HUES64 (cell line): ENCODE data around the gene ZFPM1.

ENCODE experiments used
- H3K27ac ChIP-seq: 2 replicates; pipeline ENCODE4 v1.7.0; 2013; ENCODE audit warnings: low read depth, low read length, inconsistent platforms
- H3K27me3 ChIP-seq: 2 replicates; pipeline ENCODE4 v1.6.1; 2013; ENCODE audit warnings: mild to moderate bottlenecking, low read length; ENCODE audit not compliant: insufficient read depth
- H3K36me3 ChIP-seq: 2 replicates; pipeline ENCODE4 v1.6.1; 2013; ENCODE audit warnings: mild to moderate bottlenecking, low read length; ENCODE audit not compliant: insufficient read depth
- H3K4me1 ChIP-seq: 2 replicates; pipeline ENCODE4 v1.6.1; 2013; ENCODE audit warnings: mild to moderate bottlenecking, low read length, moderate library complexity; ENCODE audit not compliant: insufficient read depth
- H3K4me3 ChIP-seq: 2 replicates; pipeline ENCODE4 v1.5.1; 2013; ENCODE audit warnings: mild to moderate bottlenecking, low read length, moderate library complexity
- H3K9ac ChIP-seq: 2 replicates; pipeline ENCODE4 v1.6.1; 2013; ENCODE audit warnings: mild to moderate bottlenecking, low read depth, low read length
- H3K9me3 ChIP-seq: 2 replicates; pipeline ENCODE4 v1.6.1; 2013; ENCODE audit warnings: low read depth, low read length; ENCODE audit not compliant: insufficient read depth
- WGBS: fragments of 150-250, 120-280 bp; methylation state at CpG from one replicate; pipeline ENCODE4 v1.1.7; 2013; ENCODE audit warnings: missing lambda C conversion rate; 5-methylcytosine and 5-hydroxymethylcytosine counted together

Gene ZFPM1

GRCh38 chr16:88531931-88532433 lies 78.9 kb downstream of the ZFPM1 start:
- no peak overlapping the region for H3K4me3 ChIP-seq
- no peak overlapping the region for H3K27ac ChIP-seq
- H3K9ac ChIP-seq: no peak overlapping the region
- H3K4me1 ChIP-seq: no peaks in the 10 kb centered on the region
- H3K27me3 ChIP-seq: no peaks in the 10 kb centered on the region
- no peaks in the 10 kb centered on the region for H3K9me3 ChIP-seq
- H3K36me3 ChIP-seq: no peaks in the 10 kb centered on the region
- WGBS: 94% methylated on average over 34 of the region's 34 CpGs

DNA sequence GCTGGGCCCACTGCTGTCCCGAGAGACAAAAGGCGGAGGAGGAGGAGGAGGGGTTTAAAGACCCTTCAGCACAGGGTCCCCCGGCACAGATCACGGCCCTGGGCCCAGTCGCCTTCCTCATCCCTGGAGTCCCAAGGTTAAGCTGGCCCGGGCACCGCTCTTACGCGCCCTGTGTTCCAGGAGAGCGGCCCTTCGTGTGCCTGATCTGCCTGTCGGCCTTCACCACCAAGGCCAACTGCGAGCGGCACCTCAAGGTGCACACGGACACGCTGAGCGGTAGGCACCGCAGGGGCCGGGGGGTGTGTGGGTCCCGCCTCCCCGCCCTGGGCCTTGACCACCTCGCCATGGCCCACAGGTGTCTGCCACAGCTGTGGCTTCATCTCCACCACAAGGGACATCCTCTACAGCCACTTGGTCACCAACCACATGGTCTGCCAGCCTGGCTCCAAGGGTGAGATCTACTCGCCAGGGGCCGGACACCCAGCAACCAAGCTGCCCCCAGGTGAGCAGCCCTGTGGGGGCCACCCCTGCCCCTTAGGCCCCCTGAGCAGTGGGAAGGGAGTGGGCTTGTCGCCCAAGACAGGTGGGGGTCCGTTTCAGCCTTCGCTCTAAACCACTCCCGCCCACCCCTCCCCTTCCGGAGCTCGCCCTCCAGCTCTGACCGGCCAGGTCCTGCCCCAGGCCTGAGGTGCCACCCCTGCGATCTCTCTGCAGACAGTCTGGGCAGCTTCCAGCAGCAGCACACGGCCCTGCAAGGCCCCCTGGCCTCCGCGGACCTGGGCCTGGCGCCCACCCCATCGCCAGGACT lies 79.6 kb downstream of the ZFPM1 start:
- H3K36me3 ChIP-seq: no peaks in the 10 kb centered on the region
- no peaks in the 10 kb centered on the region for H3K9me3 ChIP-seq
- WGBS: 84% methylated on average over 37 of the region's 37 CpGs
- H3K4me3 ChIP-seq: peak overlapping the region; percentile 87
- no peaks in the 10 kb centered on the region for H3K4me1 ChIP-seq
- no peaks in the 10 kb centered on the region for H3K27me3 ChIP-seq
- H3K9ac ChIP-seq: peak overlapping the region; percentile 52; the same call in 1 of the 2 replicates
- H3K27ac ChIP-seq: no peak overlapping the region

DNA sequence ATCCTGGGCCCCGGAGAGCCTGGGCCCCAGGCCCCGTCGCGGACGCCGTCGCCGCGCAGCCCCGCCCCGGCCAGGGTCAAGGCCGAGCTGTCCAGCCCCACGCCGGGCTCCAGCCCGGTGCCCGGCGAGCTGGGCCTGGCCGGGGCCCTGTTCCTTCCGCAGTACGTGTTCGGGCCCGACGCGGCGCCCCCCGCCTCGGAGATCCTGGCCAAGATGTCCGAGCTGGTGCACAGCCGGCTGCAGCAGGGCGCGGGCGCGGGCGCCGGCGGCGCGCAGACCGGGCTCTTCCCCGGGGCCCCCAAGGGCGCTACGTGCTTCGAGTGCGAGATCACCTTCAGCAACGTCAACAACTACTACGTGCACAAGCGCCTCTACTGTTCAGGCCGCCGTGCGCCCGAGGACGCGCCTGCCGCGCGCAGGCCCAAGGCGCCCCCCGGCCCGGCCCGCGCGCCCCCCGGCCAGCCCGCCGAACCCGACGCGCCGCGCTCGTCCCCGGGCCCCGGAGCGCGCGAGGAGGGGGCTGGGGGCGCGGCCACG lies 80.4 kb downstream of the ZFPM1 start:
- no peaks in the 10 kb centered on the region for H3K36me3 ChIP-seq
- no peak overlapping the region; the same call in 1 of the 2 replicates for H3K27ac ChIP-seq
- WGBS: 3% methylated on average over 79 of the region's 79 CpGs
- no peaks in the 10 kb centered on the region for H3K4me1 ChIP-seq
- no peaks in the 10 kb centered on the region for H3K9me3 ChIP-seq
- H3K27me3 ChIP-seq: no peaks in the 10 kb centered on the region
- H3K4me3 ChIP-seq: peak overlapping the region; percentile 87
- peak overlapping the region; percentile 52; the same call in 1 of the 2 replicates for H3K9ac ChIP-seq

DNA sequence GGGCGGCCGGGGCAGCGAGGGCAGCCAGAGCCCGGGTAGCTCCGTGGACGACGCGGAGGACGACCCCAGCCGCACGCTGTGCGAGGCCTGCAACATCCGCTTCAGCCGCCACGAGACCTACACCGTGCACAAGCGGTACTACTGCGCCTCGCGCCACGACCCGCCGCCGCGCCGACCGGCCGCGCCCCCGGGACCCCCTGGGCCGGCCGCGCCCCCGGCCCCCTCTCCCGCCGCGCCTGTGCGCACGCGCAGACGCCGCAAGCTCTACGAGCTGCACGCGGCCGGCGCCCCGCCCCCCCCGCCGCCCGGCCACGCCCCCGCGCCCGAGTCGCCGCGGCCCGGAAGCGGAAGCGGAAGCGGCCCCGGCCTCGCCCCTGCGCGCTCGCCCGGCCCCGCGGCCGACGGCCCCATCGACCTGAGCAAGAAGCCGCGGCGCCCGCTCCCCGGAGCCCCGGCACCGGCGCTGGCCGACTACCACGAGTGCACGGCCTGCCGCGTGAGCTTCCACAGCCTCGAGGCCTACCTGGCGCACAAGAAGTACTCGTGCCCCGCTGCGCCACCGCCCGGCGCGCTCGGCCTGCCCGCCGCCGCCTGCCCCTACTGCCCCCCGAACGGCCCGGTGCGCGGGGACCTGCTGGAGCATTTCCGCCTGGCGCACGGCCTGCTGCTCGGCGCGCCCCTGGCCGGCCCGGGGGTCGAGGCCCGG lies 81.0 kb downstream of the ZFPM1 start:
- H3K4me1 ChIP-seq: no peaks in the 10 kb centered on the region
- peak overlapping the region; percentile 90 for H3K9ac ChIP-seq
- H3K4me3 ChIP-seq: peak overlapping the region; percentile 87
- no peaks in the 10 kb centered on the region for H3K9me3 ChIP-seq
- no peaks in the 10 kb centered on the region for H3K36me3 ChIP-seq
- peak overlapping the region; percentile 80; the same call in 1 of the 2 replicates for H3K27ac ChIP-seq
- WGBS: under 1% methylated on average over 114 of the region's 114 CpGs
- H3K27me3 ChIP-seq: no peaks in the 10 kb centered on the region

DNA sequence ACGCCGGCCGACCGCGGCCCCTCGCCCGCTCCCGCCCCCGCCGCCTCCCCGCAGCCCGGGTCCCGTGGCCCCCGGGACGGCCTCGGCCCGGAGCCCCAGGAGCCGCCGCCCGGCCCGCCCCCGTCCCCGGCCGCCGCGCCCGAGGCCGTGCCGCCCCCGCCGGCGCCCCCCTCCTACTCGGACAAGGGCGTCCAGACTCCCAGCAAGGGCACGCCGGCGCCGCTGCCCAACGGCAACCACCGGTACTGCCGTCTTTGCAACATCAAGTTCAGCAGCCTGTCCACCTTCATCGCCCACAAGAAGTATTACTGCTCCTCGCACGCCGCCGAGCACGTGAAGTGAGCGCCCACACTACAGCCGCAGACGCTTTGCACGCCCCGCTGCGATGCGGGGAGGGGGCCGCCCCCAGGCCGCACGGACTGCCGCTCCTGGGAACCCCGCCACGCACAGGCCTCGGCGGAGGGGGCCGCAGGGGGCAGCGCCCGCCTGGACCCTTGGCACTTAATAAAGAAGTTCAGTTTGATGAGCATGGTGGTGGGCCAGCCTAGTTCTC lies 81.6 kb downstream of the ZFPM1 start:
- Histone ChIP-seq H3K36me3 (no peaks in the 10 kb centered on the region), H3K27ac (no peak overlapping the region; the same call in 1 of the 2 replicates), H3K9ac (peak overlapping the region; percentile 90; the same call in 1 of the 2 replicates), H3K27me3 (no peaks in the 10 kb centered on the region), H3K4me3 (peak overlapping the region; percentile 87), H3K4me1 (no peaks in the 10 kb centered on the region), H3K9me3 (no peaks in the 10 kb centered on the region)
- WGBS: 9% methylated on average over 61 of the region's 65 CpGs

GRCh38 chr16:88535191-88535856 lies 82.2 kb downstream of the ZFPM1 start:
- Histone ChIP-seq H3K9ac (peak overlapping the region; percentile 41; the same call in 1 of the 2 replicates), H3K4me1 (no peaks in the 10 kb centered on the region), H3K27me3 (no peaks in the 10 kb centered on the region), H3K4me3 (peak overlapping the region; percentile 51), H3K9me3 (no peaks in the 10 kb centered on the region), H3K27ac (no peak overlapping the region), H3K36me3 (no peaks in the 10 kb centered on the region)
- 89% methylated on average over 22 of the region's 22 CpGs for WGBS

DNA sequence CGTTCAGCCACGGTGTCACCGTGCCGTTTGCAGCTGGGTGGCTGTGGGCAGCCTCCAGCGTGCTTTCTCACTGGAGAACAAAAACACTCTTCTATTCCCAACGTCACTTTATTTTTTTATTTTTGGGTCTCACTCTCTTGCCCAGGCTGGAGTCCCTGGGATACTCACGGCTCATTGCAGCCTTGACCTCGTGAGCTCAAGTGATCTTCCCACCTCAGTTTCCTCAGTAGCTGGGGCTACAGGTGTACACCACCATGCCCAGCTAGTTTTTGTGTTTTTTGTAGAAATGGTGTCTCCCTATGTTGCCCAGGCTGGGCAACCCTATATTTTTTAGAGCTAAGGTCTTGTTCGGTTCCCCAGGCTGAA lies 82.8 kb downstream of the ZFPM1 start:
- no peaks in the 10 kb centered on the region for H3K4me1 ChIP-seq
- no peak overlapping the region for H3K4me3 ChIP-seq
- no peaks in the 10 kb centered on the region for H3K9me3 ChIP-seq
- H3K9ac ChIP-seq: no peak overlapping the region
- H3K27ac ChIP-seq: no peak overlapping the region
- 96% methylated on average over 9 of the region's 9 CpGs for WGBS
- H3K27me3 ChIP-seq: no peaks in the 10 kb centered on the region
- no peaks in the 10 kb centered on the region for H3K36me3 ChIP-seq

GRCh38 chr16:88536510-88536909 lies 83.4 kb downstream of the ZFPM1 start:
- Histone ChIP-seq H3K9me3 (no peaks in the 10 kb centered on the region), H3K27me3 (no peaks in the 10 kb centered on the region; the same call in 1 of the 2 replicates), H3K27ac (no peak overlapping the region), H3K4me3 (no peak overlapping the region), H3K4me1 (no peaks in the 10 kb centered on the region), H3K36me3 (no peaks in the 10 kb centered on the region), H3K9ac (no peak overlapping the region)
- 86% methylated on average over 11 of the region's 11 CpGs for WGBS

- no peak overlapping the region for H3K27ac ChIP-seq
- no peak overlapping the region for H3K9ac ChIP-seq
- no peaks in the 10 kb centered on the region; the same call in 1 of the 2 replicates for H3K27me3 ChIP-seq
- H3K9me3 ChIP-seq: no peaks in the 10 kb centered on the region
- H3K36me3 ChIP-seq: no peaks in the 10 kb centered on the region
- H3K4me1 ChIP-seq: no peaks in the 10 kb centered on the region
- no peak overlapping the region for H3K4me3 ChIP-seq
- 87% methylated on average over 31 of the region's 31 CpGs for WGBS
Observed at GRCh38 chr16:88536971-88537751, 84.1 kb downstream of the ZFPM1 start.

- Histone ChIP-seq H3K27me3 (no peaks in the 10 kb centered on the region; the same call in 1 of the 2 replicates), H3K9ac (no peak overlapping the region), H3K9me3 (no peaks in the 10 kb centered on the region), H3K27ac (no peak overlapping the region), H3K4me3 (no peak overlapping the region), H3K36me3 (no peaks in the 10 kb centered on the region), H3K4me1 (no peaks in the 10 kb centered on the region)
- 85% methylated on average over 4 of the region's 4 CpGs for WGBS
Observed at GRCh38 chr16:88537859-88538258, 84.8 kb downstream of the ZFPM1 start.
